ENCODE data around the gene PEX11A. TPM values are rescaled to one million over a fixed set of nuclear protein-coding genes. Genes with fewer than 3 reads are reported as not detected.

PEX11A gene
- total RNA-seq, 1 donor from 2014 or later = 1.1 TPM

- no peak for DNase-seq
- no peak overlapping the region for H3K27ac Mint-ChIP-seq (ENCODE audit: unreplicated experiment)
- H3K4me1 Mint-ChIP-seq (ENCODE audit: low read depth, unreplicated experiment) = no peaks in the 10 kb centered on the region
- H3K4me3 Mint-ChIP-seq (ENCODE audit: unreplicated experiment) = no peak overlapping the region
- H3K27me3 Mint-ChIP-seq (ENCODE audit: unreplicated experiment) = peaks cover 4% of the 10 kb centered on the region
- peaks cover 18% of the 10 kb centered on the region for H3K36me3 Mint-ChIP-seq (ENCODE audit: unreplicated experiment)
- TF ChIP-seq CTCF (IDR thresholded peaks at IDR 0.05; ENCODE audit: partially characterized antibody, unreplicated experiment) = no peak
- H3K9me3 Mint-ChIP-seq (ENCODE audit: unreplicated experiment) = no peaks in the 10 kb centered on the region
Observed at GRCh38 chr15:89633585-89633984, 57.0 kb downstream of the PEX11A start.

- peaks cover 18% of the 10 kb centered on the region for H3K36me3 Mint-ChIP-seq (ENCODE audit: unreplicated experiment)
- no peak for DNase-seq
- TF ChIP-seq CTCF (IDR thresholded peaks at IDR 0.05; ENCODE audit: partially characterized antibody, unreplicated experiment) = no peak
- peaks cover 4% of the 10 kb centered on the region for H3K27me3 Mint-ChIP-seq (ENCODE audit: unreplicated experiment)
- H3K4me1 Mint-ChIP-seq (ENCODE audit: low read depth, unreplicated experiment) = no peaks in the 10 kb centered on the region
- no peak overlapping the region for H3K4me3 Mint-ChIP-seq (ENCODE audit: unreplicated experiment)
- no peak overlapping the region for H3K27ac Mint-ChIP-seq (ENCODE audit: unreplicated experiment)
- H3K9me3 Mint-ChIP-seq (ENCODE audit: unreplicated experiment) = no peaks in the 10 kb centered on the region
Observed at GRCh38 chr15:89632563-89633430, 57.8 kb downstream of the PEX11A start.

- Mint-ChIP-seq H3K4me1 (ENCODE audit: low read depth, unreplicated experiment) (no peaks in the 10 kb centered on the region), H3K36me3 (ENCODE audit: unreplicated experiment) (peaks cover 18% of the 10 kb centered on the region), H3K4me3 (ENCODE audit: unreplicated experiment) (no peak overlapping the region), H3K9me3 (ENCODE audit: unreplicated experiment) (no peaks in the 10 kb centered on the region), H3K27ac (ENCODE audit: unreplicated experiment) (no peak overlapping the region), H3K27me3 (ENCODE audit: unreplicated experiment) (peaks cover 4% of the 10 kb centered on the region)
- no peak for DNase-seq
- TF ChIP-seq CTCF (IDR thresholded peaks at IDR 0.05; ENCODE audit: partially characterized antibody, unreplicated experiment) = no peak
Observed at GRCh38 chr15:89631902-89632264, 58.7 kb downstream of the PEX11A start.

Other genes starting within 250 kb of the PEX11A start
- not detected for gene RHCG, start 194.2 kb downstream of the PEX11A start, total RNA-seq (ENCODE audit: unreplicated experiment)
- 2.7 TPM for gene TICRR, start 115.3 kb downstream of the PEX11A start, total RNA-seq (ENCODE audit: unreplicated experiment)
- 9.3 TPM for gene KIF7, start 35.3 kb downstream of the PEX11A start, total RNA-seq (ENCODE audit: unreplicated experiment)
- gene PLIN1, start 11.4 kb downstream of the PEX11A start, total RNA-seq (ENCODE audit: unreplicated experiment) = not detected
- not detected for gene WDR93, start 57 bp upstream of the PEX11A start, total RNA-seq (ENCODE audit: unreplicated experiment)
- gene MESP1, start 60.5 kb upstream of the PEX11A start, total RNA-seq (ENCODE audit: unreplicated experiment) = 1.1 TPM
- not detected for gene MESP2, start 85.6 kb upstream of the PEX11A start, total RNA-seq (ENCODE audit: unreplicated experiment)
- 1.9 TPM for gene ANPEP, start 124.1 kb upstream of the PEX11A start, total RNA-seq (ENCODE audit: unreplicated experiment)
- 60.5 TPM for gene AP3S2, start 203.2 kb upstream of the PEX11A start, total RNA-seq (ENCODE audit: unreplicated experiment)
- 9.0 TPM for gene ARPIN, start 222.2 kb upstream of the PEX11A start, total RNA-seq (ENCODE audit: unreplicated experiment)

Measured in glutamatergic neuron (in vitro differentiated cells).